GM10266 (cell line): ENCODE results near the gene PLCB1.
"Not testable (repeated sequence)": the region's sequence is repeated elsewhere in the genome, so short reads cannot be mapped to it uniquely, and the experiment has no call there.

Experiments used
- DNase-seq: peaks from one replicate; pipeline ENCODE4 v3.0.0; 2012; ENCODE audit errors: extremely low spot score
- CTCF ChIP-seq: IDR thresholded peaks from 2 replicates; pipeline ENCODE4 v1.5.1; 2012; ENCODE audit warnings: mild to moderate bottlenecking, low read depth; ENCODE audit not compliant: control insufficient read depth, insufficient read depth; ENCODE audit errors: missing control alignments

Gene PLCB1

DNA sequence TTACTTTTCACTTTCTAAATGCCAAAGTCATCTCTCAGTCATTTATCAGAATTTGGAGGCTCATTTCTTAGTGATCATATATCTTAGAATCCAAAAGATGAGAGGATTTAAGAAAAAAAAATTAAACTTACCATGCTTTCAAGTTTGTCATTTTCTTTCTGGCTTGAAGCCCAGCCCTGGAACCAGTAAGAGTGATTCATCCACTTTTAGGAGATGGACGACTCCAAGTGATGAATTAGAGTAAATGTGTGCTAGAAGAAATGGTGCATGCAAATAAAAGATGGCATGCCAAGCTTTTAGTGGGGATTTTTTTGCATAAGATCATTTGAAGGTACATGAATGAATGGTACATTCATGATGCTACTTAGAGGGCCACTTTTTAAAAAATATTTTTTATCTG lies 20.1 kb downstream of the PLCB1 start:
- DNase-seq, result no peak
- TF ChIP-seq CTCF, result no peak

GRCh38 chr20:8152847-8153246 lies 20.8 kb downstream of the PLCB1 start:
- no peak for TF ChIP-seq CTCF
- DNase-seq, result no peak

DNA sequence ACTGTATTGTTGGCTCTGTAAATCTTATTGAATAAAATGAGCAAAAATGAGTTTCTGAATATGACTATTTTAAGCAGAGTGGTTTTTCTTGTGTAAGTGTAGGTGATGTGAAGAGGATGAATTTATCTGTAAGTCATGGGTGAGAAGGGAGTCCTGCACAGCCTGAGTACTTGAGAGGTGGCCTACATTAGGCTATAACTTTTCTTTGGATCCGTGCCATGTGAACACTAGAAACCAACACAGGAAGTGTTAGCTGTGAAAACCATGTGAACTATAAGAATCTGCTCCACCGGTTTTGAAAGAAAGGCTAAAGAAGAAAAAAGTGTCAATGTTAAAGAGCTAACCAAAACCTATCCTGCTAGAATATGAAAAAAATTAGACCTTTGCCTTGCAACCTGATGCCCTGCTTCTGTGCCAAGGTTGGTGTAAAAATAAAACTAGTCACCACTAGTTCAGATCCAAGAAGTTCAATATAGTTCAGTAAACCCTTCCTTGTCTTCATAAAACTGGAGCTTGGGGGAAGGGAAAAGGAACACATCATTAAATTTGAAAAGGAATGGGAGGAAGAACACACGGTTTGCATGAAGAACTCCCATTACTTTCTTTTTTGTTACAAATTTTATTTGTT lies 21.3 kb downstream of the PLCB1 start:
- no peak for TF ChIP-seq CTCF
- no peak for DNase-seq

DNA sequence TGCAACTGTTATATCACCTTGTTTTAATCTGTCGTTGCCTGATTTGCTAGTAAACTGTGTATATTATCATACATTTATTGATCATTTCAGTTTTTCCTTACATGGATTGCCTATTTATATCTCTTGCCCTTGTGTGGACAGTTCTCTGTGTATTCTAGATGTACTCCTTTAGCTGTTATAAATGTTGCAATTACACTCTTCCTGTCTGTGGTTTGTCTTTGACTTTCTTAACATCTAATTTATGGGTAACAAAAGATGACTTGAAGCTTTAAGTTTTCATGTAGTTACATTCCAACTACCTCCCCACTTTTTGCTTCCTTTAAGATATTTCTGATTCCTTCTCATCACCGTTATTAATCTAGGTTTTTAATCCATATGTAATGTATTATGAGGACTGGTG lies 22.6 kb downstream of the PLCB1 start:
- DNase-seq, result no peak
- no peak for TF ChIP-seq CTCF

- TF ChIP-seq CTCF, result no peak
- no peak for DNase-seq
Observed at GRCh38 chr20:8155229-8155628, 23.2 kb downstream of the PLCB1 start.

DNA sequence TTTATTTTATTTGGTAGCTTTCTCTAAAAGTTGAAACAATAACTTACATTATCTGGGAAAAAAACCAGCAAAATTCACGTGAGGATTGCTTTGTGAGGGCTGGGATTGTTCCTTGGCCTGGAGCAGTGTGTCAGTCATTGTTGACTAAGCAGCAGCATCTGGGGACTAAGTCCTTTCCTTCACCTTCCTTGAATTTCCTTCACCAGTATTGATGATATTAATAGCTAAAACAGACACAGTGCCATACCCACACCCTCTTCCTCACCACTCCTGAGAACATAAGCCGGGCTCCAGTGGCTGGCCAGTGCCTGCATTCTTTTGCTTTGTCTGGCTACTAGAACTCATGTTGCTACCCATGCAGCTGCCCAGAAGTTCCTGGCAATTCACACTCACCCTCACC lies 23.7 kb downstream of the PLCB1 start:
- TF ChIP-seq CTCF, result no peak
- DNase-seq, result no peak

DNA sequence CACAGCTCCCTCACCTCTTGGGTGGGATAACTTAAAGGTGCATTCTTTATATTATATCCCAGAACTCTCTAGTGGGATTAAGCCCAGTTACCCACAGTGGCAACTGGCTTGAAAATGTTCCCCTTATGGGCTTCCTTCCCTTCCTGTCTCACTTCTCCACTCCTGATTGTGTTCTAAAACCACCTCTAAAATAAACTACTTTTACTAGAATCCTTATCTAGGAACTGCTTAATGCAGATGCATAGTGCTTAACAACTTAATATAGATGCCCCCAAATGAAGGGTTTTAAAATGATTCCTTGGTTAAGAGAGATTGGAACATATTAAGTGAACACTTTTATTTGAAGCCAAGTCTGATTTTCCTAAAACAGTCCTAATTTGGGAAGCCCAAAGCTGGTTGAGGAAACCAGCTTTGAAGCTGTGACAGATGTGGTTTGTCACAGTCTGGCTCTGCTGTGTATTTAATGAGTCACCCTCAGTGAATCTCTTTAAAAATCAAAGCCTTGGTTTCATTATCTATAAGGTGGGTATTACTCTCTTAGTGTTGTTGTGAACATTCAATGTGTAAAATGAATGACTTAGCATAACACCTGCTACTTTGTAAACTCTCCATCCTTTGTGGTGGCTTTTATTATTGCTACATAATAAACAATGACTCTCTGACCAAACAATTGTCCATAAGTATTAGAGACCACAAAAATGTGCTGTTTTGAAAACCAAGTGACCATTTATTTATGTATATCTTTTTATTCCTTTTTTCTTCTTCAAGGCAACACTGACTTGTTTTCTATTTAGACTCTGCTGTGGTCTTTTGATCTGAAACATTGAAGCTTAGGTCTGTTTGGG lies 24.4 kb downstream of the PLCB1 start:
- TF ChIP-seq CTCF, result no peak
- DNase-seq, result no peak

GRCh38 chr20:8159217-8159616 lies 27.2 kb downstream of the PLCB1 start:
- not testable (repeated sequence) for DNase-seq
